Neural crest cell (in vitro differentiated cells): ENCODE results near the gene TCP1. TPM values are rescaled to one million over a fixed set of nuclear protein-coding genes. Genes with fewer than 3 reads are reported as not detected.

Source experiments
- DNase-seq: peaks from one replicate; pipeline ENCODE4 v3.0.0; 2021; ENCODE audit warnings: low read depth, mixed read lengths, low spot score
- H3K27ac Mint-ChIP-seq: one replicate; pipeline ENCODE4 v1.8.0; 2021; ENCODE audit warnings: mild to moderate bottlenecking, mixed read lengths; ENCODE audit not compliant: unreplicated experiment
- H3K27me3 Mint-ChIP-seq: 2 replicates; pipeline ENCODE4 v1.8.0; 2021; ENCODE audit warnings: low read depth, mild to moderate bottlenecking, mixed read lengths
- H3K36me3 Mint-ChIP-seq: 2 replicates; pipeline ENCODE4 v1.8.0; 2021; ENCODE audit warnings: low read depth, mild to moderate bottlenecking, mixed read lengths
- H3K4me1 Mint-ChIP-seq: 2 replicates; pipeline ENCODE4 v1.8.0; 2021; ENCODE audit warnings: mixed read lengths
- H3K4me3 Mint-ChIP-seq: one replicate; pipeline ENCODE4 v1.8.0; 2021; ENCODE audit warnings: mild to moderate bottlenecking, mixed read lengths
- H3K9me3 Mint-ChIP-seq: 2 replicates; pipeline ENCODE4 v1.8.0; 2021; ENCODE audit warnings: mixed read lengths
- CTCF ChIP-seq: fragments of 200-600 bp; sonication (generic); conservative IDR thresholded peaks from 2 replicates; pipeline ENCODE4 v1.5.0; 2021; ENCODE audit warnings: antibody characterized with exemption, mild to moderate bottlenecking
- total RNA-seq: library from RNA; stranded (reverse); gene quantifications from 2 replicates; pipeline ENCODE4 v1.2.1, GENCODE V29; 2021

Gene TCP1
- total RNA-seq, 1 donor from 2014 or later, result 246 TPM

- Mint-ChIP-seq H3K27ac (peak overlapping the region; percentile 98), H3K4me1 (peaks cover 52% of the 10 kb centered on the region), H3K9me3 (no peaks in the 10 kb centered on the region), H3K27me3 (peaks cover 2% of the 10 kb centered on the region), H3K4me3 (peak overlapping the region; percentile 98), H3K36me3 (peaks cover 18% of the 10 kb centered on the region)
- no peak for TF ChIP-seq CTCF
- DNase-seq, result no peak
Measured at GRCh38 chr6:159790956-159791598, 1.7 kb upstream of the TCP1 start.

- TF ChIP-seq CTCF, result no peak
- H3K27ac Mint-ChIP-seq, result peak within 1 kb of the TSS; percentile 98
- peak within 1 kb of the TSS; percentile 98 for H3K4me3 Mint-ChIP-seq
- peaks cover 2% of the 10 kb centered on the region for H3K27me3 Mint-ChIP-seq
- DNase-seq, result peak; percentile 74
- peaks cover 19% of the 10 kb centered on the region for H3K36me3 Mint-ChIP-seq
- H3K9me3 Mint-ChIP-seq, result no peaks in the 10 kb centered on the region
- peaks cover 56% of the 10 kb centered on the region for H3K4me1 Mint-ChIP-seq
Measured at GRCh38 chr6:159790149-159790955, 950 bp upstream of the TCP1 start, which contains the start of gene MRPL18. Gene MRPL18 (plus strand): TSS chr6:159790467. CDS start chr6:159790588, 121 bp downstream.

- Mint-ChIP-seq H3K4me1 (peaks cover 59% of the 10 kb centered on the region), H3K27ac (peak overlapping the region; percentile 94), H3K9me3 (no peaks in the 10 kb centered on the region), H3K27me3 (peaks cover 2% of the 10 kb centered on the region), H3K36me3 (peaks cover 25% of the 10 kb centered on the region), H3K4me3 (peak overlapping the region; percentile 98)
- TF ChIP-seq CTCF, result no peak
- peak; percentile 16 for DNase-seq
Measured at GRCh38 chr6:159788753-159789376, 537 bp downstream of the TCP1 start.

GRCh38 chr6:159788276-159788675 is 1.1 kb downstream of the TCP1 start:
- H3K9me3 Mint-ChIP-seq, result no peaks in the 10 kb centered on the region
- TF ChIP-seq CTCF, result no peak
- peak overlapping the region; percentile 98 for H3K4me3 Mint-ChIP-seq
- DNase-seq, result no peak
- peaks cover 2% of the 10 kb centered on the region for H3K27me3 Mint-ChIP-seq
- H3K27ac Mint-ChIP-seq, result peak overlapping the region; percentile 94
- H3K36me3 Mint-ChIP-seq, result peaks cover 25% of the 10 kb centered on the region
- peaks cover 59% of the 10 kb centered on the region for H3K4me1 Mint-ChIP-seq

GRCh38 chr6:159778542-159779103 is 10.8 kb downstream of the TCP1 start:
- Mint-ChIP-seq H3K4me3 (no peak overlapping the region), H3K27ac (no peak overlapping the region), H3K27me3 (no peaks in the 10 kb centered on the region), H3K36me3 (peaks cover 40% of the 10 kb centered on the region), H3K9me3 (no peaks in the 10 kb centered on the region), H3K4me1 (peaks cover 18% of the 10 kb centered on the region)
- DNase-seq, result no peak
- TF ChIP-seq CTCF, result no peak
